HEK293T (cell line): ENCODE results near the gene APOBEC2.
"Not testable (repeated sequence)": the region's sequence is repeated elsewhere in the genome, so short reads cannot be mapped to it uniquely, and the experiment has no call there.

ENCODE experiments used
- CTCF ChIA-PET: fragments of 350-600 bp; formaldehyde crosslinking; extraction: SDS; loops from one replicate; lab custom pipeline; 2021; ENCODE audit warnings: antibody characterized with exemption, inconsistent platforms; lab: Yijun Ruan, JAX
- POLR2A ChIA-PET: fragments of 350-600 bp; formaldehyde crosslinking; extraction: SDS; loops from one replicate; lab custom pipeline; 2020; ENCODE audit warnings: antibody characterized with exemption, inconsistent platforms; lab: Yijun Ruan, JAX
- DNase-seq: peaks from one replicate; pipeline ENCODE4 v3.0.0; 2012; ENCODE audit warnings: mixed read lengths; ENCODE audit errors: extremely low spot score
- ARNT ChIP-seq: fragments of 450-650 bp; IDR thresholded peaks from 2 replicates; pipeline ENCODE4 v1.6.1; 2017; ENCODE audit warnings: mild to moderate bottlenecking
- BHLHE40 ChIP-seq: fragments of 450-650 bp; IDR thresholded peaks from 2 replicates; pipeline ENCODE4 v1.6.1; 2016; ENCODE audit warnings: mild to moderate bottlenecking, moderate library complexity, borderline replicate concordance
- CTBP1 ChIP-seq: fragments of 450-650 bp; IDR thresholded peaks from 2 replicates; pipeline ENCODE4 v1.6.1; 2016; ENCODE audit warnings: borderline replicate concordance
- ELF4 ChIP-seq: fragments of 450-650 bp; IDR thresholded peaks from 2 replicates; pipeline ENCODE4 v1.6.1; 2017; ENCODE audit warnings: antibody characterized with exemption
- FOXA1 ChIP-seq: fragments of 450-650 bp; IDR thresholded peaks from 2 replicates; pipeline ENCODE4 v1.6.1; 2016; ENCODE audit warnings: mild to moderate bottlenecking
- FOXK2 ChIP-seq: fragments of 450-650 bp; IDR thresholded peaks from 2 replicates; pipeline ENCODE4 v1.6.1; 2016; ENCODE audit warnings: mild to moderate bottlenecking
- FOXM1 ChIP-seq: fragments of 450-650 bp; IDR thresholded peaks from 2 replicates; pipeline ENCODE4 v1.6.1; 2017; ENCODE audit warnings: mild to moderate bottlenecking, borderline replicate concordance
- HDGF ChIP-seq: fragments of 450-650 bp; IDR thresholded peaks from 2 replicates; pipeline ENCODE4 v1.6.1; 2017; ENCODE audit warnings: antibody characterized with exemption, borderline replicate concordance
- L3MBTL2 ChIP-seq: fragments of 450-650 bp; conservative IDR thresholded peaks from 2 replicates; pipeline ENCODE4 v1.6.1; 2016; ENCODE audit warnings: mild to moderate bottlenecking
- LEF1 ChIP-seq: fragments of 450-650 bp; IDR thresholded peaks from 2 replicates; pipeline ENCODE4 v1.6.1; 2017; ENCODE audit warnings: mild to moderate bottlenecking, borderline replicate concordance
- NFRKB ChIP-seq: fragments of 450-650 bp; IDR thresholded peaks from 2 replicates; pipeline ENCODE4 v1.6.1; 2016; ENCODE audit warnings: mild to moderate bottlenecking, moderate library complexity
- PKNOX1 ChIP-seq: fragments of 450-650 bp; IDR thresholded peaks from 2 replicates; pipeline ENCODE4 v1.6.1; 2016
- SP1 ChIP-seq: fragments of 450-650 bp; IDR thresholded peaks from 2 replicates; pipeline ENCODE4 v1.6.1; 2017
- SUZ12 ChIP-seq: fragments of 450-650 bp; IDR thresholded peaks from 2 replicates; pipeline ENCODE4 v1.6.1; 2016; ENCODE audit warnings: mild to moderate bottlenecking
- TARDBP ChIP-seq: fragments of 450-650 bp; IDR thresholded peaks from 2 replicates; pipeline ENCODE4 v1.6.1; 2016
- ZNF384 ChIP-seq: fragments of 450-650 bp; IDR thresholded peaks from 2 replicates; pipeline ENCODE4 v1.6.1; 2016

The APOBEC2 gene

GRCh38 chr6:41013466-41014153, 39.4 kb upstream of the APOBEC2 start:
- CTCF ChIA-PET: no interaction called here
- POLR2A ChIA-PET: no interaction called here

GRCh38 chr6:41014780-41015179, 38.2 kb upstream of the APOBEC2 start:
- no peak for DNase-seq
- ChIA-PET CTCF (interaction anchor here (0.6 to 1.5 kb wide), 3 partner anchors 13 to 1756 kb away, joined by 3 to 5 read pairs (median 4); no protein-coding TSS in a partner anchor), POLR2A (no interaction called here)
- no peak for TF ChIP-seq SUZ12
- no peak for TF ChIP-seq ARNT
- no peak for TF ChIP-seq TARDBP
- TF ChIP-seq ELF4: no peak
- TF ChIP-seq FOXM1: no peak
- no peak for TF ChIP-seq ZNF384
- no peak for TF ChIP-seq SP1
- no peak for TF ChIP-seq CTBP1
- no peak for TF ChIP-seq NFRKB
- TF ChIP-seq L3MBTL2: no peak
- no peak for TF ChIP-seq PKNOX1
- TF ChIP-seq LEF1: no peak

More at GRCh38 chr6:41013466-41014153, 39.4 kb upstream of the APOBEC2 start:
- no peak for TF ChIP-seq HDGF
- no peak for TF ChIP-seq ZNF384
- TF ChIP-seq L3MBTL2: no peak
- TF ChIP-seq CTBP1: no peak
- TF ChIP-seq LEF1: no peak
- no peak for TF ChIP-seq FOXM1
- TF ChIP-seq FOXA1: no peak
- no peak for TF ChIP-seq ARNT
- TF ChIP-seq SP1: no peak
- TF ChIP-seq FOXK2: no peak
- TF ChIP-seq BHLHE40: no peak
- TF ChIP-seq SUZ12: no peak
- TF ChIP-seq ELF4: no peak
- no peak for TF ChIP-seq TARDBP
- TF ChIP-seq PKNOX1: no peak
- no peak for TF ChIP-seq NFRKB
- no peak for DNase-seq

DNA sequence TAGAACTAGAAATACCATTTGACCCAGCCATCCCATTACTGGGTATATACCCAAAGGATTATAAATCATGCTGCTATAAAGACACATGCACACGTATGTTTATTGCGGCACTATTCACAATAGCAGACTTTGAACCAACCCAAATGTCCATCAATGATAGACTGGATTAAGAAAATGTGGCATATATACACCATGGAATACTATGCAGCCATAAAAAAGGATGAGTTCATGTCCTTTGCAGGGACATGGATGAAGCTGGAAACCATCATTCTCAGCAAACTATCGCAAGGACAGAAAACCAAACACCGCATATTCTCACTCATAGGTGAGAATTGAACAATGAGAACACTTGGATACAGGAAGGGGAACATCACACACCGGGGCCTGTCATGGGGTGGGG, 37.1 kb upstream of the APOBEC2 start:
- POLR2A ChIA-PET, DNase-seq, CTCF ChIA-PET: not testable (repeated sequence)

GRCh38 chr6:41017663-41018062, 35.3 kb upstream of the APOBEC2 start:
- ChIA-PET CTCF (interaction anchor here (0.7 to 0.9 kb wide), 2 partner anchors 10 to 164 kb away, joined by 3 to 5 read pairs; no protein-coding TSS in a partner anchor), POLR2A (no interaction called here)
- TF ChIP-seq PKNOX1 (no peak), NFRKB (no peak), TARDBP (no peak), ZNF384 (no peak), HDGF (no peak), SUZ12 (no peak), ELF4 (no peak), L3MBTL2 (no peak), ARNT (no peak), SP1 (no peak), LEF1 (no peak), CTBP1 (no peak), FOXA1 (no peak), FOXM1 (no peak), FOXK2 (no peak), BHLHE40 (no peak)
- no peak for DNase-seq

- TF ChIP-seq HDGF (no peak), ARNT (no peak), FOXM1 (no peak), FOXA1 (no peak), PKNOX1 (no peak), BHLHE40 (no peak), TARDBP (no peak), SUZ12 (no peak), SP1 (no peak), L3MBTL2 (no peak), ELF4 (no peak), LEF1 (no peak), CTBP1 (no peak), FOXK2 (no peak), NFRKB (no peak), ZNF384 (no peak)
- DNase-seq: peak; percentile 26
- CTCF ChIA-PET: interaction anchor here (0.7 to 1.2 kb wide), 4 partner anchors 10 to 180 kb away, joined by 3 to 5 read pairs (median 3); no protein-coding TSS in a partner anchor
- POLR2A ChIA-PET: no interaction called here
Measured at GRCh38 chr6:41021832-41022231, 31.2 kb upstream of the APOBEC2 start.

DNA sequence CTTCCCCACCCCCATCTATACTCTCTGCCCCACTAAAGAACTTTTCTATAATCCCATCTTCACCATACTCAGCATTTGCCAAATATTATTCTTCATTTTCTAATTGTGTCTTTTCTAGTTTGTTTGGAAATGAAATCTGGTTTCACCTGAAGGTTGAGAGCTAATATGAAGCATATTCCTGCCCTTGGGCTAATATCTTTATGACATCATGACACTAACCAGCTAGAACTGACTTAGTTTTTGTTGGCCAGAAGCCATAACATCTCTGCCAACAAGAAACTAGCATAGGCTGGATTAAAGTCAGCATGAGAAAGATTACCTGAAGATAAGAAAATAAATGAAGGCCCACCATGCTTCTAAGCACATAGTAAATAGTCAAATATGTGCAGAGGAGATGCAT, 30.7 kb upstream of the APOBEC2 start:
- TF ChIP-seq FOXA1 (no peak), FOXK2 (no peak), NFRKB (no peak), CTBP1 (no peak), TARDBP (no peak), SP1 (no peak), L3MBTL2 (no peak), ARNT (no peak), ELF4 (no peak), BHLHE40 (no peak), ZNF384 (no peak), LEF1 (no peak), PKNOX1 (no peak), HDGF (no peak), SUZ12 (no peak), FOXM1 (no peak)
- DNase-seq: no peak
- ChIA-PET POLR2A (no interaction called here), CTCF (interaction anchor here (0.7 to 1.2 kb wide), 5 partner anchors 10 to 181 kb away, joined by 3 to 5 read pairs (median 3); no protein-coding TSS in a partner anchor)
